HepG2 (cell line): ENCODE measurements around the gene NOXO1. TPM values are rescaled to one million over a fixed set of nuclear protein-coding genes. Genes with fewer than 3 reads are reported as not detected.

Experiments
- CBX2 ChIP-seq, 2 experiments: fragments of 200-600 bp in 1 of 2; sonication (generic); formaldehyde crosslinking in 1 of 2; IDR thresholded peaks; 2 replicates each; pipeline versions ENCODE4 v1.7.0 to v1.8.1; 2018 to 2022; ENCODE audit warnings: low read depth in 2 of 2, low read length in 1 of 2, mild to moderate bottlenecking in 1 of 2, missing genetic modification reagents in 1 of 2
- EP300 ChIP-seq, 3 experiments: sonication (generic) in 1 of 3; formaldehyde crosslinking in 1 of 3; IDR thresholded peaks; 2 replicates each; pipeline versions ENCODE4 v1.5.1 to v1.6.1; 2011 to 2020; ENCODE audit warnings: low read depth in 2 of 3, low read length in 2 of 3, borderline replicate concordance in 1 of 3, improper control_type of control experiment in 1 of 3, mild to moderate bottlenecking in 1 of 3, missing genetic modification reagents in 1 of 3, moderate library complexity in 1 of 3
- FOXJ3 ChIP-seq: sonication (generic); formaldehyde crosslinking; IDR thresholded peaks from 2 replicates; pipeline ENCODE4 v1.4.0; 2020; ENCODE audit warnings: missing genetic modification reagents, mild to moderate bottlenecking, borderline replicate concordance
- HCFC1 ChIP-seq: fragments of 150-350 bp; IDR thresholded peaks from 2 replicates; pipeline ENCODE4 v1.6.1; 2014; ENCODE audit warnings: low read depth, low read length
- IRF1 ChIP-seq: sonication (generic); formaldehyde crosslinking; IDR thresholded peaks from 2 replicates; pipeline ENCODE4 v1.4.0; 2020; ENCODE audit warnings: low read depth, mild to moderate bottlenecking, missing genetic modification reagents
- PHF21A ChIP-seq: sonication (generic); formaldehyde crosslinking; IDR thresholded peaks from 2 replicates; pipeline ENCODE4 v1.5.0; 2020; ENCODE audit warnings: mild to moderate bottlenecking, missing genetic modification reagents
- RARG ChIP-seq: sonication (generic); formaldehyde crosslinking; IDR thresholded peaks from 2 replicates; pipeline ENCODE4 v1.4.0; 2020; ENCODE audit warnings: low read depth, mild to moderate bottlenecking, missing genetic modification reagents
- RBFOX2 ChIP-seq: fragments of 200-400 bp; formaldehyde crosslinking; IDR thresholded peaks from 2 replicates; pipeline ENCODE4 v1.6.1; 2017; ENCODE audit warnings: low read depth, mild to moderate bottlenecking, low read length
- TRIM24 ChIP-seq: sonication (generic); formaldehyde crosslinking; IDR thresholded peaks from 2 replicates; pipeline ENCODE4 v1.8.0; 2022; ENCODE audit warnings: mild to moderate bottlenecking, missing genetic modification reagents
- ZBTB7A ChIP-seq: sonication (generic); formaldehyde crosslinking; IDR thresholded peaks from 2 replicates; pipeline ENCODE4 v1.8.0; 2022; ENCODE audit warnings: mild to moderate bottlenecking, missing genetic modification reagents
- ZFP37 ChIP-seq: sonication (generic); formaldehyde crosslinking; IDR thresholded peaks from 2 replicates; pipeline ENCODE4 v1.4.0; 2020; ENCODE audit warnings: missing genetic modification reagents, borderline replicate concordance
- ZNF234 ChIP-seq: sonication (generic); formaldehyde crosslinking; conservative IDR thresholded peaks from 2 replicates; pipeline ENCODE4 v1.5.1; 2020; ENCODE audit warnings: mild to moderate bottlenecking, missing genetic modification reagents
- ZNF33A ChIP-seq: sonication (generic); formaldehyde crosslinking; IDR thresholded peaks from 2 replicates; pipeline ENCODE4 v1.5.1; 2020; ENCODE audit warnings: missing genetic modification reagents, mild to moderate bottlenecking, moderate library complexity, borderline replicate concordance
- ZNF503 ChIP-seq: sonication (generic); formaldehyde crosslinking; IDR thresholded peaks from 2 replicates; pipeline ENCODE4 v1.4.0; 2020; ENCODE audit warnings: missing genetic modification reagents
- ZNF510 ChIP-seq: sonication (generic); formaldehyde crosslinking; IDR thresholded peaks from 2 replicates; pipeline ENCODE4 v1.4.0; 2020; ENCODE audit warnings: low read depth, mild to moderate bottlenecking, missing genetic modification reagents
- ZNF558 ChIP-seq: sonication (generic); formaldehyde crosslinking; IDR thresholded peaks from 2 replicates; pipeline ENCODE4 v1.9.0; 2022; ENCODE audit warnings: mild to moderate bottlenecking, missing genetic modification reagents, borderline replicate concordance
- ZNF777 ChIP-seq: sonication (generic); formaldehyde crosslinking; IDR thresholded peaks from 2 replicates; pipeline ENCODE4 v1.4.0; 2020; ENCODE audit warnings: missing genetic modification reagents
- ZNF784 ChIP-seq: sonication (generic); formaldehyde crosslinking; IDR thresholded peaks from 2 replicates; pipeline ENCODE4 v1.5.1; 2020; ENCODE audit warnings: missing genetic modification reagents, mild to moderate bottlenecking, borderline replicate concordance
- polyA plus RNA-seq, 8 experiments: library from polyadenylated mRNA; depleted of rRNA in 3 of 8; stranded (reverse) in 7 of 8; unstranded in 1 of 8; fragments of >200 nt; fragmentation: Illumina TruSeq in 4 of 8; extraction: Trizol in 4 of 8; gene quantifications; 2 replicates each; pipeline versions ENCODE4 v1.2.1 to v1.2.3, GENCODE V29; 2011 to 2016; ENCODE audit warnings: low read depth in 4 of 8, missing spikeins in 1 of 8, mixed read lengths in 1 of 8; ENCODE audit not compliant: insufficient read depth in 1 of 8
- total RNA-seq, 5 experiments: library from RNA; depleted of rRNA; stranded (reverse); fragments of >200 nt; fragmentation: Illumina TruSeq; extraction: Trizol; gene quantifications; 2 replicates each; pipeline ENCODE4 v1.2.3, GENCODE V29; 2016; ENCODE audit warnings: low read depth in 1 of 5
- TF ChIP-seq, protein P1 (sequence below): sonication (generic); formaldehyde crosslinking; IDR thresholded peaks from 2 replicates; pipeline ENCODE4 v1.5.0; 2020; ENCODE audit warnings: missing genetic modification reagents
- TF ChIP-seq, protein P2 (sequence below): sonication (generic); formaldehyde crosslinking; conservative IDR thresholded peaks from 2 replicates; pipeline ENCODE4 v1.4.0; 2020; ENCODE audit warnings: missing genetic modification reagents

The NOXO1 gene
- total and polyA plus RNA-seq, 2 of the 13 experiments (the other 11 are each of a cell fraction or from before 2014, with no cell fraction given): 0.69 to 1.4 TPM

DNA sequence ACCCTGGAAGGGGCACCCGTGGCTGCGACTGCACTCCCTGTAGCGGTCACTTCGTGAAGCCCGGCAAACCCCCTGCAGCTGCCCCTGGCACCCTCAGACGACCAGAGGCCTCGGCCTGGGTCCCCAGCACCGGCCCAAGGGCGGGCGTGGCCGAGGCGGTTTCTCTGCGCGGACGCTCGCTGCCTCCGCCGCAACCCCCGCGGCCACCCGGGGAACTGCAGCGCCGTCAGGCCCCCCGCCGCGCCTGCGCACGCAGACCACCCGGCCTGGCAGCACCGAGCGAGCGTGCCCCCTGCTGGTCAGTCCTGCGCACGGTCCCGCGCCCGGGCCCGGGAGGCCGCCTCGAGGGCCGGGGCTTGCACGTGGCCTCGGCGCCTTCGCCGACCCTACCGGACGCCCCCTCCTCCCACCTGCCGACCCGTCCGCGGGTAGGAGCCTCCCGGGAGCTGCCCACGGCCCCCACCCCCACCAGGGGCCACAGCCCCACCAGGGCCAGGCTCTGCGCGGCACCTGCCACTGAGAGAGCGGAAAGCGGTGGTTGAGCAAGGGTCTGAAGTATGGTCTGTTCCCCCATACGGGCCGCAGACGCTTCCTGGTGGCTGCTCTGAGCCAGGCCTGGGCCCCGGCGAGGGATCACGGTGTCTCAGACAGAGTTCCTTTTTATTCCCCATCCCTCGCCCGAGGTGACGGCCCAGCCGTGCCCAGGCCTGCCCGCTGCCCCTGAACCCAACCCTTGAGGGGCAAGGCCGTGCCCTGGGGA is 51.5 kb downstream of the NOXO1 start (continued):
- peak; percentile 82 for TF ChIP-seq ZNF784 (CRISPR knock-in tag)
- TF ChIP-seq RBFOX2: peak; percentile 81
- TF ChIP-seq HCFC1: no peak
- TF ChIP-seq ZFP37: no peak
- TF ChIP-seq ZNF777 (CRISPR knock-in tag): peak; percentile 90
- TF ChIP-seq ZNF33A (CRISPR knock-in tag): no peak
- TF ChIP-seq, protein P1, sequence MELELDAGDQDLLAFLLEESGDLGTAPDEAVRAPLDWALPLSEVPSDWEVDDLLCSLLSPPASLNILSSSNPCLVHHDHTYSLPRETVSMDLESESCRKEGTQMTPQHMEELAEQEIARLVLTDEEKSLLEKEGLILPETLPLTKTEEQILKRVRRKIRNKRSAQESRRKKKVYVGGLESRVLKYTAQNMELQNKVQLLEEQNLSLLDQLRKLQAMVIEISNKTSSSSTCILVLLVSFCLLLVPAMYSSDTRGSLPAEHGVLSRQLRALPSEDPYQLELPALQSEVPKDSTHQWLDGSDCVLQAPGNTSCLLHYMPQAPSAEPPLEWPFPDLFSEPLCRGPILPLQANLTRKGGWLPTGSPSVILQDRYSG (CRISPR knock-in tag): no peak; the same call in 1 of the 2 replicates
- TF ChIP-seq ZNF234 (CRISPR knock-in tag): no peak
- 0 out of 2 replicates have a peak, but pooled peaks have one; percentile 20 for TF ChIP-seq ZNF558 (CRISPR knock-in tag)
- TF ChIP-seq FOXJ3: no peak
- TF ChIP-seq PHF21A: no peak
- TF ChIP-seq CBX2 (IDR thresholded peaks at IDR 0.05; ENCODE audit: low read depth, low read length): no peak
- TF ChIP-seq CBX2 (CRISPR knock-in tag; IDR thresholded peaks at IDR 0.05; ENCODE audit: low read depth): no peak
- TF ChIP-seq RARG: no peak
- TF ChIP-seq IRF1 (CRISPR knock-in tag): no peak
- TF ChIP-seq EP300 (IDR thresholded peaks at IDR 0.05; ENCODE audit: low read depth in 2 of 2, low read length in 2 of 2): no peak
- TF ChIP-seq EP300 (CRISPR knock-in tag; IDR thresholded peaks at IDR 0.05; ENCODE audit: borderline replicate concordance): no peak
- TF ChIP-seq, protein P2, sequence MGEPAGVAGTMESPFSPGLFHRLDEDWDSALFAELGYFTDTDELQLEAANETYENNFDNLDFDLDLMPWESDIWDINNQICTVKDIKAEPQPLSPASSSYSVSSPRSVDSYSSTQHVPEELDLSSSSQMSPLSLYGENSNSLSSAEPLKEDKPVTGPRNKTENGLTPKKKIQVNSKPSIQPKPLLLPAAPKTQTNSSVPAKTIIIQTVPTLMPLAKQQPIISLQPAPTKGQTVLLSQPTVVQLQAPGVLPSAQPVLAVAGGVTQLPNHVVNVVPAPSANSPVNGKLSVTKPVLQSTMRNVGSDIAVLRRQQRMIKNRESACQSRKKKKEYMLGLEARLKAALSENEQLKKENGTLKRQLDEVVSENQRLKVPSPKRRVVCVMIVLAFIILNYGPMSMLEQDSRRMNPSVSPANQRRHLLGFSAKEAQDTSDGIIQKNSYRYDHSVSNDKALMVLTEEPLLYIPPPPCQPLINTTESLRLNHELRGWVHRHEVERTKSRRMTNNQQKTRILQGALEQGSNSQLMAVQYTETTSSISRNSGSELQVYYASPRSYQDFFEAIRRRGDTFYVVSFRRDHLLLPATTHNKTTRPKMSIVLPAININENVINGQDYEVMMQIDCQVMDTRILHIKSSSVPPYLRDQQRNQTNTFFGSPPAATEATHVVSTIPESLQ (CRISPR knock-in tag): peak; percentile 66; the same call in 1 of the 2 replicates
- TF ChIP-seq TRIM24: no peak
- TF ChIP-seq ZNF503 (CRISPR knock-in tag): no peak
- TF ChIP-seq ZBTB7A: no peak; the same call in 1 of the 2 replicates
- no peak; the same call in 1 of the 2 replicates for TF ChIP-seq ZNF510 (CRISPR knock-in tag)
